Right lobe of liver (tissue), 4 donors: ENCODE measurements around the gene INVS.

Experiments
- POLR2A ChIP-seq: fragments of 450-650 bp; IDR thresholded peaks from one replicate; pipeline ENCODE4 v1.6.1; 2017; ENCODE audit warnings: antibody characterized with exemption, mild to moderate bottlenecking
- TF ChIP-seq, protein P1 (sequence below), 4 donors: fragments of 200-600 bp in 3 of 4; fragments of 450-650 bp in 1 of 4; IDR thresholded peaks; one replicate each; pipeline versions ENCODE4 v1.5.1 to v1.8.0; 2016 to 2022; ENCODE audit warnings: antibody characterized with exemption in 4 of 4, mild to moderate bottlenecking in 2 of 4
- donor health status: DM: no; HTN: no; CAD: no.
- donor health status: DM: no; HTN: no; CAD: no.
- donor health status: DM: no; HTN: yes; CAD: no.

DNA sequence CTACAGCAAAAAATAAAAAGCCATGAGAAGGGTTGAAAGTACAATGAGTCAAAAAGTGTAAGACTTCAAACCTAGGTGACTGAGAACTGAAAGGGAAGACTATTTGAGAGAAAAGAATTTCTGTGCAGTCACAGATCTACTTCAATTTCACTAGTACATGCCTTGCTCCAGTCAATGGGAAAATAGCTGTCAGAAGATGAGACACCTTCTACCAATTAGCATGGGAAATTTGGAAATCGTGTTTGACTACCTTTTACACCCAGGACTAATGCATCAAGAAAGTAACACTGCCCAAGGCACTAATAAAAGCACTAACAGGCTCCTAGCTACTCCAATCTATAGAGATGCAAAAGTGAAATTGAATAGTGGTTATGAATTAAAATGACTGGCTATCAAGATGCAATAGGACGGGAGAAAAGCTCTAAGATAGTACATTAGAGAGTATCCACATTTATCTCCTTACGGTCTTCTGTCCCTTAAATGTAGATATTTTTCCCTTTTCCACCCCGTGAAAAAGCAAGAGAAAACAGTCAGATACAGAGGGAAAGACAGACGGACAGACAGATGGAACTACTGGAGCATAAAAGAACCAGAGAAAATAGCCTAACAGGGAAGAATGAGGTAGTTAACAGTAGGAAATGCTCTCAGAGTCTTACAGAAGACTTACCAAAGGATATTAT, 15.5 kb upstream of the INVS start:
- TF ChIP-seq, protein P1, sequence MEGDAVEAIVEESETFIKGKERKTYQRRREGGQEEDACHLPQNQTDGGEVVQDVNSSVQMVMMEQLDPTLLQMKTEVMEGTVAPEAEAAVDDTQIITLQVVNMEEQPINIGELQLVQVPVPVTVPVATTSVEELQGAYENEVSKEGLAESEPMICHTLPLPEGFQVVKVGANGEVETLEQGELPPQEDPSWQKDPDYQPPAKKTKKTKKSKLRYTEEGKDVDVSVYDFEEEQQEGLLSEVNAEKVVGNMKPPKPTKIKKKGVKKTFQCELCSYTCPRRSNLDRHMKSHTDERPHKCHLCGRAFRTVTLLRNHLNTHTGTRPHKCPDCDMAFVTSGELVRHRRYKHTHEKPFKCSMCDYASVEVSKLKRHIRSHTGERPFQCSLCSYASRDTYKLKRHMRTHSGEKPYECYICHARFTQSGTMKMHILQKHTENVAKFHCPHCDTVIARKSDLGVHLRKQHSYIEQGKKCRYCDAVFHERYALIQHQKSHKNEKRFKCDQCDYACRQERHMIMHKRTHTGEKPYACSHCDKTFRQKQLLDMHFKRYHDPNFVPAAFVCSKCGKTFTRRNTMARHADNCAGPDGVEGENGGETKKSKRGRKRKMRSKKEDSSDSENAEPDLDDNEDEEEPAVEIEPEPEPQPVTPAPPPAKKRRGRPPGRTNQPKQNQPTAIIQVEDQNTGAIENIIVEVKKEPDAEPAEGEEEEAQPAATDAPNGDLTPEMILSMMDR (IDR thresholded peaks at IDR 0.05): no peak
- TF ChIP-seq POLR2A: no peak
